GM13977 (cell line): Measurements from ENCODE around the gene MAP3K21.

Source experiments
- DNase-seq: peaks from one replicate; pipeline ENCODE4 v3.0.0; 2012; ENCODE audit warnings: low spot score
- CTCF ChIP-seq: IDR thresholded peaks from 2 replicates; pipeline ENCODE4 v1.5.1; 2012; ENCODE audit warnings: mild to moderate bottlenecking, control low read depth; ENCODE audit not compliant: insufficient read depth; ENCODE audit errors: extremely low read depth, missing control alignments
- in situ Hi-C: fragments of 300-500 bp; cut with MboI; formaldehyde crosslinking; loops from one replicate; pipeline ENCODE4 v1.12.0; 2022; ENCODE audit warnings: low sequenced_read_pairs, low pct_unique_long_range_greater_than_20kb, mixed read lengths, inconsistent platforms; ENCODE audit not compliant: unreplicated experiment

The MAP3K21 gene

GRCh38 chr1:233395863-233396646, 68.5 kb downstream of the MAP3K21 start:
- in situ Hi-C loops, result loop anchor here (25.0 kb wide), 1 partner anchor 666 kb away; no protein-coding TSS in a partner anchor
- DNase-seq, result no peak
- TF ChIP-seq CTCF, result no peak

GRCh38 chr1:233406339-233406960, 78.9 kb downstream of the MAP3K21 start:
- TF ChIP-seq CTCF, result no peak
- in situ Hi-C loops, result no loop called here

GRCh38 chr1:233406994-233407631, 79.6 kb downstream of the MAP3K21 start:
- peak; percentile 8 for DNase-seq
- no peak for TF ChIP-seq CTCF
- in situ Hi-C loops, result no loop called here

More at GRCh38 chr1:233406339-233406960, 78.9 kb downstream of the MAP3K21 start:
- DNase-seq, result no peak

GRCh38 chr1:233409540-233409939, 82.0 kb downstream of the MAP3K21 start:
- in situ Hi-C loops, result no loop called here

GRCh38 chr1:233410906-233411305, 83.4 kb downstream of the MAP3K21 start:
- no peak for DNase-seq
- no peak for TF ChIP-seq CTCF
- in situ Hi-C loops, result no loop called here

More at GRCh38 chr1:233409540-233409939, 82.0 kb downstream of the MAP3K21 start:
- TF ChIP-seq CTCF, result no peak
- DNase-seq, result no peak

- no peak for TF ChIP-seq CTCF
- in situ Hi-C loops, result no loop called here
- DNase-seq, result no peak
Observed at GRCh38 chr1:233412812-233413211, 85.3 kb downstream of the MAP3K21 start.
